CD4-positive, alpha-beta T cell treated with Interferon alpha-2 for 1 hour (primary cell): ENCODE data around the gene TMEM80.

Experiments used
- DNase-seq, 2 donors: peaks; one replicate each; pipeline ENCODE4 v3.0.0-alpha.2; 2020 to 2022

TMEM80 gene

GRCh38 chr11:748007-748359 is 52.4 kb downstream of the TMEM80 start:
- no peak for DNase-seq

GRCh38 chr11:749731-750130 is 54.1 kb downstream of the TMEM80 start:
- DNase-seq: no peak
